T-cell (primary cell): ENCODE measurements around the gene LAMA3. TPM values are rescaled to one million over a fixed set of nuclear protein-coding genes. Genes with fewer than 3 reads are reported as not detected.

ENCODE experiments used
- ATAC-seq, 4 experiments: fragments of 200-7000 bp in 3 of 4; fragments of 150-1000 bp in 1 of 4; cut with Tn5 transposase; replicated peaks in 1 of 4; 1 replicate in 3 of 4; 2 replicates in 1 of 4; pipeline ENCODE4 v1.10.0; 2021; ENCODE audit warnings: moderate library complexity in 3 of 4, mild to moderate bottlenecking in 2 of 4, moderate number of reproducible peaks in 1 of 4
- CTCF ChIA-PET, 2 donors: fragments of 300-600 bp; sonication (Branson Sonifier 250); formaldehyde crosslinking; loops; one replicate each; lab custom pipeline; 2022; ENCODE audit warnings: antibody characterized with exemption in 2 of 2; lab: Charles Lee
- POLR2A ChIA-PET, 2 donors: fragments of 300-600 bp; sonication (Branson Sonifier 250); formaldehyde crosslinking; loops; one replicate each; lab custom pipeline; 2022; ENCODE audit warnings: antibody characterized with exemption in 2 of 2; lab: Charles Lee
- DNase-seq, 35 experiments: peaks; one replicate each; pipeline versions ENCODE4 v3.0.0 to v3.0.0-alpha.2; 2013 to 2023
- H3K27ac ChIP-seq: one replicate; pipeline ENCODE4 v1.5.1; 2013; ENCODE audit warnings: low read length
- H3K27me3 ChIP-seq, 2 experiments: replicated peaks in 1 of 2; 1 replicate in 1 of 2; 2 replicates in 1 of 2; pipeline versions ENCODE4 v1.6.1 to v1.7.0; 2013; ENCODE audit warnings: low read length in 1 of 2, mixed read lengths in 1 of 2; ENCODE audit not compliant: control insufficient read depth in 2 of 2, insufficient read depth in 2 of 2; ENCODE audit errors: extremely low read depth in 1 of 2
- H3K36me3 ChIP-seq, 2 donors: 1 replicate in 1 of 2; 2 replicates in 1 of 2; pipeline versions ENCODE4 v1.6.1 to v1.7.0; 2013; ENCODE audit warnings: low read length in 1 of 2; ENCODE audit not compliant: control insufficient read depth in 2 of 2, insufficient read depth in 1 of 2; ENCODE audit errors: extremely low read depth in 1 of 2
- H3K4me1 ChIP-seq, 2 experiments: 1 replicate in 1 of 2; 2 replicates in 1 of 2; pipeline versions ENCODE4 v1.6.1 to v1.7.0; 2013; ENCODE audit warnings: low read length in 2 of 2, mixed read lengths in 1 of 2; ENCODE audit not compliant: insufficient read depth in 2 of 2, control insufficient read depth in 1 of 2; ENCODE audit errors: extremely low read depth in 1 of 2
- H3K4me3 ChIP-seq, 2 donors: 1 replicate in 1 of 2; 2 replicates in 1 of 2; pipeline versions ENCODE4 v1.5.1 to v1.7.0; 2013; ENCODE audit warnings: mild to moderate bottlenecking in 2 of 2, low read length in 1 of 2, moderate library complexity in 1 of 2; ENCODE audit not compliant: control insufficient read depth in 1 of 2; ENCODE audit errors: extremely low read depth in 1 of 2
- H3K9me3 ChIP-seq: 2 replicates; pipeline ENCODE4 v1.7.0; 2013
- H3K27ac Mint-ChIP-seq, 2 donors: one replicate each; pipeline ENCODE4 v1.8.0; 2020 to 2021; ENCODE audit warnings: mild to moderate bottlenecking in 2 of 2, mixed read lengths in 2 of 2
- H3K27me3 Mint-ChIP-seq, 2 donors: one replicate each; pipeline ENCODE4 v1.8.0; 2021 to 2022; ENCODE audit warnings: mixed read lengths in 2 of 2
- H3K36me3 Mint-ChIP-seq: one replicate; pipeline ENCODE4 v1.8.0; 2021; ENCODE audit warnings: mixed read lengths
- H3K4me1 Mint-ChIP-seq, 3 donors: one replicate each; pipeline ENCODE4 v1.8.0; 2020 to 2022; ENCODE audit warnings: mixed read lengths in 3 of 3, mild to moderate bottlenecking in 1 of 3
- H3K4me3 Mint-ChIP-seq, 3 donors: one replicate each; pipeline ENCODE4 v1.8.0; 2020 to 2022; ENCODE audit warnings: mild to moderate bottlenecking in 3 of 3, mixed read lengths in 3 of 3, moderate library complexity in 3 of 3
- H3K9me3 Mint-ChIP-seq, 3 donors: one replicate each; pipeline ENCODE4 v1.8.0; 2020 to 2022; ENCODE audit warnings: mixed read lengths in 3 of 3
- WGBS: methylation state at CpG from one replicate; pipeline ENCODE4 v1.1.5; 2013; ENCODE audit warnings: missing lambda C conversion rate; ENCODE audit not compliant: insufficient coverage; 5-methylcytosine and 5-hydroxymethylcytosine counted together
- total RNA-seq, 35 experiments: library from RNA in 6 of 35; stranded (reverse) in 6 of 35; fragments of 120-200 nt in 1 of 35; gene quantifications; one replicate each; pipeline versions ENCODE4 v1.2.1 to v1.2.4 and lab custom pipeline; 2013 to 2026

Gene LAMA3
- total RNA-seq, 5 donors from 2014 or later (not counting 1 experiment from before 2014, with no cell fraction given), result 0.20 to 0.44 (median 0.26) TPM; not detected in 2

DNA sequence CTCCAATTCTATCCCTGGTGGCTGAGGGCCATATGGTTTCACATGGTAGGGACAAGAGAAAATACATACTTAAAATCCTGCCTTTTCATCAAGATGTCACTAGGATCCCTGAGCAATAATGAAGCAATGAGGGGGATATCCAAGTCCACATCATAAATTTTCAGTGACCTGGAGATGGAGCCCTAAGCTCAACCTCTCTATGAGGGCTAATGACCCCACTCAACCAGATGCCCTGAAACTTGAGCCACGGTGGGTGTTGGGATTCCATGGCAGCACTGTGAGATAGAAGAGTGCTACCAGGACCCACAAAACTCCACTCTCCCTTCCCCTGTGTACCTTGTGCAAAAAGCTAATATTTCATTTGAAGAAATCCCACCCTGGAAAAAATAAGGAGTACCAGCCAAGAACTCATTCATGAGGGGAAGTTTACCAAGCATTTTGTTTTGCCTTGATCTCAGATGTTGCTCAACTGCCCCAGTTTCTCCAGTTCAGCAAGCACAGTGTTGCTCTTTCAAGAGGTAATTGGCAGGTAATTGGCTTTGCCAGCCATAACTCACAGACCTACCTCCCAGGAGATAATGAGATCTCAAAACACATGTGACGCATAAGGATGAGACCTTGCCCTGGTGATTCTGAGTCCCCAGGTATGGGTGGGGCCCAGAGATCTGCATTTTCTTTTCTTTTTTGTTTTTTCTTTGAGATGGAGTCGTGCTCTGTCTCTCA, 274.4 kb downstream of the LAMA3 start:
- Mint-ChIP-seq H3K4me3 (no peak overlapping the region), H3K4me1 (peaks cover 47 to 52% (median 49%) of the 10 kb centered on the region in 3 donors), H3K9me3 (no peaks in the 10 kb centered on the region), H3K36me3 (no peaks in the 10 kb centered on the region), H3K27me3 (no peaks in the 10 kb centered on the region), H3K27ac (peak overlapping the region; percentile 86 to 89)
- Histone ChIP-seq H3K4me1 (peaks cover 12 to 44% of the 10 kb centered on the region in 2 experiments), H3K4me3 (no peak overlapping the region), H3K9me3 (no peaks in the 10 kb centered on the region), H3K36me3 (no peaks in the 10 kb centered on the region), H3K27ac (no peak overlapping the region), H3K27me3 (no peaks in the 10 kb centered on the region)
- WGBS, result no CpG with 5 or more reads among the region's 3 CpGs
- ChIA-PET POLR2A (interaction anchor here in 1 of 2 donors (0.6 kb wide), 1 partner anchor 105 kb away, joined by 3 read pairs; no protein-coding TSS in a partner anchor), CTCF (no interaction called here)
- ATAC-seq, result no peak
- DNase-seq, result no peak

DNA sequence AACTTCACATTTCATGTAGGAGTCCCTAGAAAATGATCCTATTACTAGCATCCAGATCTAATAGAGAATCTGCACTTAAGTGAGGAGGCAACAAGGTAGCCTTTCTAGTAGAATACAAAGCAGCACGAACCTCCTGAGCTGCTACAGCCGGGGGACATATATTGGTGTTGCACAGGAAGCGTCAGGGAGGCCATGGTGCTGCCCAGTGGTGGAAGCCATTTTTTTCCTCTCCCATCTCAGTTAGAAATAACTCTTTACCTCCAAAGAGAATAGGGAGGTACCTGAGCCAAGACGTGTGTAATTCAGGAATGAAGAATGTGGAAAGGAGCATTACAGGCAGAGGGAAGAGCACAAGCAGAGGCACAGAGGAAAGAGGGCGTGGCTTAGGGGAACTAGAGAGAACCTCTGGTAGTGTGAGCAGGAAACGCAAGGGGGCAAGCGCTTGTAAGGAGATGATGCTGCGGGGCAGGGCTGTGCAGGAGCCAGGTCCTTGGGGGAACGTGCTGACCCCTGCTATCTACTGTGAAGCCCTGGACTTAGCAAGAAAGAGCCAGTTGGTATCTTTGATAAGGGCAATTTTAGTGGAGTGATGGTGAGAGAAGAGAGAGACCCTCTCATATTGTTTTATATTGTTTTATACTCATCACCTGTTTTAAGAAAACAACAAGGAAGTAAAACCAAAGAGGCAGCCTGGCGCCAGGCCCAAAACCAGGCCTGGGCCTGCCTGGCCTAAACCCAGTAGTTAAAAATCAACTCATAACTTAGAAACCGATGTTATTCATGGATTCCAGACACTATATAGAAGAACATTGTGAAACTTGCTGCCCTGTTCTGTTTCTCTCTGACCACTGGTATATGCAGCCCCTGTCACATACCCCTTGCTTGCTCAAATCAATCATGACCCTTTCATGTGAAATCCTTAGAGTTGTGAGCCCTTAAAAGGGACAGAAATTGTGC, 275.3 kb downstream of the LAMA3 start:
- Mint-ChIP-seq H3K27me3 (no peaks in the 10 kb centered on the region), H3K36me3 (no peaks in the 10 kb centered on the region), H3K9me3 (no peaks in the 10 kb centered on the region), H3K4me3 (peak overlapping the region; percentile 22 to 44 (median 26)), H3K27ac (peak overlapping the region; percentile 86 to 89), H3K4me1 (peaks cover 57 to 61% (median 57%) of the 10 kb centered on the region in 3 donors)
- DNase-seq (peak; percentile 27 to 73 (median 52)), ATAC-seq (peak; percentile 80 to 94 (median 86))
- H3K27me3 ChIP-seq, result no peaks in the 10 kb centered on the region
- CTCF ChIA-PET, result interaction anchor here in 1 of 2 donors (0.6 to 0.7 kb wide), 3 partner anchors 34 to 155 kb away, joined by 3 to 6 read pairs (median 3); no protein-coding TSS in a partner anchor
- no peaks in the 10 kb centered on the region for H3K36me3 ChIP-seq
- POLR2A ChIA-PET, result interaction anchor here in 1 of 2 donors (0.5 kb wide), 1 partner anchor 97 kb away, joined by 9 read pairs; no protein-coding TSS in a partner anchor
- peak overlapping the region; percentile 35 for H3K27ac ChIP-seq
- WGBS, result 48% methylated on average over 4 of the region's 11 CpGs
- H3K4me3 ChIP-seq, result no peak overlapping the region
- no peaks in the 10 kb centered on the region for H3K9me3 ChIP-seq
- peaks cover 12 to 52% of the 10 kb centered on the region in 2 experiments for H3K4me1 ChIP-seq

DNA sequence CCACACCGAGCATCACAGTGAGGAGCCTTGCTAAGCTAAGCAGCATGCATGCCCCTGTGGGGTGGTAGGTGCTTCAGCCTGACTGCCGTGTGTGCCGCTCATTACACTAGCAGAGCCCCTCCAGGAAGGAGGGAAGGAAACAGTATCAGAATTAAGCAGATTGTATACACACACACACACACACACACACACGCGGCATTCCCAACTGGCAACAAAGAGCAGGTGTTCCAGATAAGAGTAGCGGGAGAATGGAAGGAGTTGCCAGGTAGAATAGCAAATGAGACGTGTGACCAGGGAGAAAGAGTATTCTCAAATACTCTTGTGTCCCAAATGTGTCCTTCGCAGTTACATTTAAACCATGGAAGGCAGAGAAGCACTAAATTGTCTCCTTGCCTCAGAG, 277.7 kb downstream of the LAMA3 start:
- Mint-ChIP-seq H3K36me3 (no peaks in the 10 kb centered on the region), H3K27me3 (no peaks in the 10 kb centered on the region), H3K9me3 (no peaks in the 10 kb centered on the region), H3K4me3 (peak overlapping the region in 2 of 3 donors; percentile 40 to 53), H3K27ac (peak overlapping the region; percentile 78 to 99), H3K4me1 (peaks cover 76 to 78% (median 78%) of the 10 kb centered on the region in 3 donors)
- Histone ChIP-seq H3K27ac (peak overlapping the region; percentile 50), H3K4me1 (peaks cover 22 to 75% of the 10 kb centered on the region in 2 experiments), H3K4me3 (no peak overlapping the region), H3K36me3 (no peaks in the 10 kb centered on the region), H3K27me3 (no peaks in the 10 kb centered on the region), H3K9me3 (no peaks in the 10 kb centered on the region)
- DNase-seq, result no peak
- ChIA-PET CTCF (interaction anchor here (0.5 to 1.3 kb wide), 3 partner anchors 10 to 291 kb away, joined by 3 read pairs; no protein-coding TSS in a partner anchor), POLR2A (interaction anchor here in 1 of 2 donors (1.1 kb wide), 1 partner anchor 26 kb away, joined by 4 read pairs; no protein-coding TSS in a partner anchor)
- WGBS, result 80% methylated on average over 2 of the region's 8 CpGs
- no peak for ATAC-seq

DNA sequence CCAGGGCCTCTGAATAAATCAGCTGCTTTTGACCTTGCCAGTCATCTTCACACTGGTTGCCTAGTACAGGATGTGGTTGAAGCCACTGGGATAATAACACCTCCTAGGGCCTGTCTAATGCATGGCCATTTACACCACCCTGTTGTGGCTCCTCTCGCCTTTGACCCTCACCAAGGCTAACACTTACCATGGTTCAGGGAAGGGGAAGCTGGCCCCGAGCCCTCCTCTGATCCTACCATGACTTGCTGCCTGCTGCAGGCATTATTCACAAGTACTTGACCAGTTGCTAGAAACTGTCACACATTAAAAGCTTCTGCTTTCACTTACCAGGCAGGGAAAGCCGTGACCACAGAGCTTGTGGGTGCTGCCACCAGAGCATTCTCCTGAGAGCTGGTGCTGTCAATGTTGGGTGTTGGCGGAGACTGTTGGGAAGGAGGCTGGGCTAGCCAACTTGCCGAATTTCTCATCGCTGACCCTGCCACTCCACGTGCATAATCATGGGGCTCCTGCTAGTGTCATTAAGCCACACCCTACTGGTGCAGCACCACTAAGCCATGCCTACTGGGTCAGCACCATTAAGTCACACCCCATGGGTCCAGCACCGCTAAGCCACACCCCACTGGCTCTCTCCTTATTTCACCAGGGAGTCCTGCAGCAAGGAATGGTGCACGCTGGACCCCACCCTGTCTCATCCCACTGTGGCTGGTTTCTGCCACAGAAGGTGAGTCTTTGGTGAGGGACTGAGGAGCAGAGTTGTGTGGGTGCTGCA, 278.3 kb downstream of the LAMA3 start:
- no peak overlapping the region for H3K4me3 ChIP-seq
- CTCF ChIA-PET, result interaction anchor here (0.5 to 1.3 kb wide), 4 partner anchors 9 to 291 kb away, joined by 3 read pairs; no protein-coding TSS in a partner anchor
- peak overlapping the region in 2 of 3 donors; percentile 44 to 53 for H3K4me3 Mint-ChIP-seq
- DNase-seq (peak in 13 of 35 experiments; percentile 10 to 54 (median 18)), ATAC-seq (peak in 2 of 4 experiments; percentile 16 to 42)
- H3K27ac ChIP-seq, result peak overlapping the region; percentile 50
- no peaks in the 10 kb centered on the region for H3K36me3 Mint-ChIP-seq
- 36% methylated on average over 5 of the region's 9 CpGs for WGBS
- H3K4me1 Mint-ChIP-seq, result peaks cover 82 to 84% (median 84%) of the 10 kb centered on the region in 3 donors
- H3K9me3 ChIP-seq, result no peaks in the 10 kb centered on the region
- no peaks in the 10 kb centered on the region for H3K36me3 ChIP-seq
- POLR2A ChIA-PET, result no interaction called here
- H3K27me3 ChIP-seq, result no peaks in the 10 kb centered on the region
- H3K27ac Mint-ChIP-seq, result peak overlapping the region; percentile 92 to 99
- H3K9me3 Mint-ChIP-seq, result no peaks in the 10 kb centered on the region
- H3K27me3 Mint-ChIP-seq, result no peaks in the 10 kb centered on the region
- H3K4me1 ChIP-seq, result peaks cover 22 to 81% of the 10 kb centered on the region in 2 experiments

DNA sequence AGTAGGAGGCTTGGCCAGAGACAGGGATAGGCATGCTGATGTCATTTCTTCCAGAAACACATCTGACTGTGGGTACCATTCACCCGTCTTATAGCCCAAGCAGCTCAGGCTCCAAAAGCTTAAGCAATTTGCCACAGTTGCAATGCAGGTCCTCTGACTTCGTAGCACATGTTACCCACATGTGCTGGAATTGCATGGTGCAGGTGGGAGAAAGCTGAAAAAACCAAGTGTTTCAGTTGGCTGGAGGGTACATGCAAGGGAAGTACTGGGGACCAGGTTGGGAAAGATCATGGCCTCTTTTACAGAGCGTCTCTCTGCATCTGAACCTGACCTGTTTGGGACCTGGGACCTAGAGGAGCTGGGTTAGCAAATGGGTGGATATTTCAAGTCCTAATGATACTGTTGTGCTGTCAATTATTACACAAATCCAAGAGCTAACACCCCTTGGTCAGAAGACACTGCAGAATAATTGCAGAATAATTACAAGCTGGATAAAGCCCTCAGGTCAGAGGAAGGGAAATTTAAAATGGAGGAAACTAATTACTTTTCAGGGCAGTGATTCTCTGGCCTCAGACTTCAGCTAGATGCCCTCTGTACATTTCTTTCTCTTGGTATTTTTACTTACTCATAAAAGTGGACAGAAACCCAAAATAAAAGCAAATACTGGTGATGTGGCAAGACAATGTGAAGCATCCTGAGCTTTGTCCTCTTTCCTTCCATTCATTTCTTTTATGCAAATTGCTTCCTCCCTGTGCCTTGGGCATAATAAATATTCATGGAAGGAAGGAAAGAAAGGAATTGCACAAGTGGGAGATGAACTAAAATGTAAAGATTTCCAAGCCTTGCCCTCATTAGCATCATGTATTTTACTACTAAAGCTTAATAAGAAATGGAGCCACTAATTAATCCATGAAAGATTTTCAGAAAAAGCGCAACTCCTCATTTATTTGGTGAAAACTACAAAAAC, 279.7 kb downstream of the LAMA3 start:
- Histone ChIP-seq H3K9me3 (no peaks in the 10 kb centered on the region), H3K36me3 (no peaks in the 10 kb centered on the region), H3K27ac (peak overlapping the region; percentile 50), H3K27me3 (no peaks in the 10 kb centered on the region), H3K4me3 (no peak overlapping the region), H3K4me1 (peaks cover 22 to 82% of the 10 kb centered on the region in 2 experiments)
- no peaks in the 10 kb centered on the region for H3K27me3 Mint-ChIP-seq
- peak overlapping the region in 1 of 3 donors; percentile 62 for H3K4me3 Mint-ChIP-seq
- no peaks in the 10 kb centered on the region for H3K36me3 Mint-ChIP-seq
- CTCF ChIA-PET, result interaction anchor here (0.7 to 1.3 kb wide), 7 partner anchors 9 to 149 kb away, joined by 3 read pairs; no protein-coding TSS in a partner anchor
- peak overlapping the region; percentile 92 to 99 for H3K27ac Mint-ChIP-seq
- POLR2A ChIA-PET, result interaction anchor here in 1 of 2 donors (0.8 kb wide), 1 partner anchor 24 kb away, joined by 4 read pairs; no protein-coding TSS in a partner anchor
- no peak for DNase-seq
- H3K9me3 Mint-ChIP-seq, result peaks cover 0 to 4% (median 0%) of the 10 kb centered on the region in 3 donors
- ATAC-seq, result no peak
- H3K4me1 Mint-ChIP-seq, result peaks cover 90 to 95% (median 91%) of the 10 kb centered on the region in 3 donors
- 90% methylated on average over 2 of the region's 4 CpGs for WGBS
